Medulla oblongata (tissue), 1 donor: ENCODE results near the gene FCRL2.
A peak's percentile ranks its signal among the peaks of the same experiment; 100 is the strongest.
"Not testable (repeated sequence)": the region's sequence is repeated elsewhere in the genome, so short reads cannot be mapped to it uniquely, and the experiment has no call there.

Source experiments
- DNase-seq: peaks from one replicate; pipeline ENCODE4 v3.0.0-alpha.2; 2015; ENCODE audit errors: extremely low spot score

Gene FCRL2

GRCh38 chr1:157753611-157754010, 23.3 kb downstream of the FCRL2 start:
- no peak for DNase-seq

GRCh38 chr1:157751283-157751682, 25.6 kb downstream of the FCRL2 start:
- DNase-seq, result no peak

- DNase-seq, result no peak
These were observed 28.6 kb downstream of the FCRL2 start for GRCh38 chr1:157748262-157748817.

GRCh38 chr1:157739229-157739901, 37.6 kb downstream of the FCRL2 start:
- no peak for DNase-seq

- not testable (repeated sequence) for DNase-seq
These were observed 40.9 kb downstream of the FCRL2 start for GRCh38 chr1:157735991-157736390.

- DNase-seq, result peak; percentile 62
These were observed 42.6 kb downstream of the FCRL2 start for GRCh38 chr1:157734321-157734720.

- DNase-seq, result no peak
These were observed 44.2 kb downstream of the FCRL2 start for GRCh38 chr1:157732755-157733154.

GRCh38 chr1:157725221-157725577, 51.7 kb downstream of the FCRL2 start:
- DNase-seq, result peak; percentile 13

- no peak for DNase-seq
These were observed 52.3 kb downstream of the FCRL2 start for GRCh38 chr1:157724537-157725220.

GRCh38 chr1:157723157-157723556, 53.8 kb downstream of the FCRL2 start:
- no peak for DNase-seq

- no peak for DNase-seq
These were observed 54.9 kb downstream of the FCRL2 start for GRCh38 chr1:157721985-157722384.

GRCh38 chr1:157715736-157716135, 61.2 kb downstream of the FCRL2 start:
- no peak for DNase-seq

GRCh38 chr1:157711802-157712201, 65.1 kb downstream of the FCRL2 start:
- DNase-seq, result no peak

- DNase-seq, result no peak
These were observed 72.1 kb downstream of the FCRL2 start for GRCh38 chr1:157704878-157705277.

GRCh38 chr1:157703981-157704380, 73.0 kb downstream of the FCRL2 start:
- DNase-seq, result no peak

- DNase-seq, result no peak
These were observed 74.6 kb downstream of the FCRL2 start for GRCh38 chr1:157702308-157702825.

- DNase-seq, result no peak
These were observed 76.2 kb downstream of the FCRL2 start, which contains the start of gene FCRL3 for GRCh38 chr1:157700732-157701131. Gene FCRL3, minus strand, starts transcription at chr1:157700769. Its CDS starts 280 bp downstream, at chr1:157700489.

GRCh38 chr1:157700305-157700704, 76.6 kb downstream of the FCRL2 start:
- DNase-seq, result no peak

- no peak for DNase-seq
These were observed 79.0 kb downstream of the FCRL2 start for GRCh38 chr1:157697781-157698569.

GRCh38 chr1:157696966-157697628, 79.8 kb downstream of the FCRL2 start:
- DNase-seq, result no peak
